Measurements from ENCODE around the gene PCDH9. TPM values are rescaled to one million over a fixed set of nuclear protein-coding genes. Genes with fewer than 3 reads are reported as not detected.

Gene PCDH9
- total RNA-seq, 2 donors from 2014 or later, result 0.95 to 1.8 TPM

DNA sequence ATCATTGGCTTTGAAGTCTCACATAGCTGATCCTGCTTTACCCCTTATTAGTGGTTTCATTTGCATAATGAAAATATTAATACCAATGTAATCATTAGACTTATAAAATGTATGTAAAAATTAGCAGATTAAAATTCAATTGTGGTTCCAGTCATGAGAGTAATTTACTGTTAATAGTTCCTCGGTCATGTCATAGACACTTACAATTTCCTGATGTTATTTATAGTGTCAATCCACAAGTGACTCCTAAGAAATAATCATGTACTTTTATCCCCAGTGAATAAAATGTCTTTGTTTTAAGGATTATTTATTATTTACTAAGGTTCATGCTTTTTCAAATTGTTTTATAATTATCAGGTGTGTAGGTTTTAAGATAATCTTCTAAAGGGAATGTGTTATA is 138.5 kb downstream of the PCDH9 start:
- no peaks in the 10 kb centered on the region for H3K4me1 ChIP-seq (ENCODE audit: control insufficient read depth, insufficient read depth, low read length)
- no peaks in the 10 kb centered on the region for H3K36me3 ChIP-seq (ENCODE audit: control insufficient read depth, insufficient read depth, low read length)
- H3K27ac ChIP-seq (ENCODE audit: low read depth, low read length), result no peak overlapping the region
- Mint-ChIP-seq H3K27ac (no peak overlapping the region), H3K9me3 (no peaks in the 10 kb centered on the region), H3K36me3 (ENCODE audit: low read depth) (no peaks in the 10 kb centered on the region), H3K27me3 (ENCODE audit: insufficient read depth) (no peaks in the 10 kb centered on the region), H3K4me1 (peaks cover 3% of the 10 kb centered on the region), H3K4me3 (no peak overlapping the region)
- no peaks in the 10 kb centered on the region for H3K27me3 ChIP-seq (ENCODE audit: control insufficient read depth, insufficient read depth, low read length, poor library complexity, severe bottlenecking)
- H3K9me3 ChIP-seq (ENCODE audit: control insufficient read depth, low read length), result no peaks in the 10 kb centered on the region
- 100% methylated on average over 1 of the region's 1 CpG; no CpG with 5 or more reads in 1 of the 2 experiments for WGBS, 2 experiments (ENCODE audit: insufficient coverage in 1 of 2, insufficient read length in 1 of 2)
- TF ChIP-seq, protein P1, sequence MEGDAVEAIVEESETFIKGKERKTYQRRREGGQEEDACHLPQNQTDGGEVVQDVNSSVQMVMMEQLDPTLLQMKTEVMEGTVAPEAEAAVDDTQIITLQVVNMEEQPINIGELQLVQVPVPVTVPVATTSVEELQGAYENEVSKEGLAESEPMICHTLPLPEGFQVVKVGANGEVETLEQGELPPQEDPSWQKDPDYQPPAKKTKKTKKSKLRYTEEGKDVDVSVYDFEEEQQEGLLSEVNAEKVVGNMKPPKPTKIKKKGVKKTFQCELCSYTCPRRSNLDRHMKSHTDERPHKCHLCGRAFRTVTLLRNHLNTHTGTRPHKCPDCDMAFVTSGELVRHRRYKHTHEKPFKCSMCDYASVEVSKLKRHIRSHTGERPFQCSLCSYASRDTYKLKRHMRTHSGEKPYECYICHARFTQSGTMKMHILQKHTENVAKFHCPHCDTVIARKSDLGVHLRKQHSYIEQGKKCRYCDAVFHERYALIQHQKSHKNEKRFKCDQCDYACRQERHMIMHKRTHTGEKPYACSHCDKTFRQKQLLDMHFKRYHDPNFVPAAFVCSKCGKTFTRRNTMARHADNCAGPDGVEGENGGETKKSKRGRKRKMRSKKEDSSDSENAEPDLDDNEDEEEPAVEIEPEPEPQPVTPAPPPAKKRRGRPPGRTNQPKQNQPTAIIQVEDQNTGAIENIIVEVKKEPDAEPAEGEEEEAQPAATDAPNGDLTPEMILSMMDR (conservative IDR thresholded peaks at IDR 0.05), result no peak
- H3K9ac ChIP-seq (ENCODE audit: extremely low read depth, low read length, poor library complexity, severe bottlenecking), result no peak overlapping the region
- no peak overlapping the region for H3K4me3 ChIP-seq (ENCODE audit: low read length)
- DNase-seq, result no peak

DNA sequence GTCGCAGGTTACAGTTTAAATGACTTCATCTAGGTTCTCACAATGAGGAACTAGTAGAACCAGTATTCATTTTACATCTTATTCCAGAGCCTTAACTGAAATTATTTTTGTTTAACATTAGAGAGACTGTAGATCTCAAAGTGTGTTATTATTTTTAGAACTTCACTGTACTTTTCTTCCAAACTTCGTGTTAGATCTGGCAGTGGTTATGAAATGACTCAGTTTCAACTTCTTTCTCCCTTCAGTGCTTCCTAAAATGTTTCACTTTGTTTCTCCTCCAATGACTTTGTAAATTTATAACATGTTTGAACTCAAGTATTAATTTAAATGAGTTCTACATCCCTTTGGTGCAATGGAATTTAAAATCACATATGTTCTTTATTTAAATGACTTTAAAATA is 139.3 kb downstream of the PCDH9 start:
- no peak overlapping the region for H3K27ac ChIP-seq (ENCODE audit: low read depth, low read length)
- no peaks in the 10 kb centered on the region for H3K27me3 ChIP-seq (ENCODE audit: control insufficient read depth, insufficient read depth, low read length, poor library complexity, severe bottlenecking)
- no peak for DNase-seq
- H3K4me3 Mint-ChIP-seq, result no peak overlapping the region
- TF ChIP-seq, protein P1 (conservative IDR thresholded peaks at IDR 0.05), result no peak
- H3K9me3 Mint-ChIP-seq, result no peaks in the 10 kb centered on the region
- H3K4me1 Mint-ChIP-seq, result no peaks in the 10 kb centered on the region
- no peak overlapping the region for H3K4me3 ChIP-seq (ENCODE audit: low read length)
- H3K9ac ChIP-seq (ENCODE audit: extremely low read depth, low read length, poor library complexity, severe bottlenecking), result no peak overlapping the region
- H3K27me3 Mint-ChIP-seq (ENCODE audit: insufficient read depth), result no peaks in the 10 kb centered on the region
- H3K4me1 ChIP-seq (ENCODE audit: control insufficient read depth, insufficient read depth, low read length), result no peaks in the 10 kb centered on the region
- H3K9me3 ChIP-seq (ENCODE audit: control insufficient read depth, low read length), result no peaks in the 10 kb centered on the region
- H3K27ac Mint-ChIP-seq, result no peak overlapping the region
- H3K36me3 ChIP-seq (ENCODE audit: control insufficient read depth, insufficient read depth, low read length), result no peaks in the 10 kb centered on the region
- no peaks in the 10 kb centered on the region for H3K36me3 Mint-ChIP-seq (ENCODE audit: low read depth)
- WGBS, 2 experiments (ENCODE audit: insufficient coverage in 1 of 2, insufficient read length in 1 of 2), result 100% methylated on average over 1 to 2 of the region's 2 CpGs

DNA sequence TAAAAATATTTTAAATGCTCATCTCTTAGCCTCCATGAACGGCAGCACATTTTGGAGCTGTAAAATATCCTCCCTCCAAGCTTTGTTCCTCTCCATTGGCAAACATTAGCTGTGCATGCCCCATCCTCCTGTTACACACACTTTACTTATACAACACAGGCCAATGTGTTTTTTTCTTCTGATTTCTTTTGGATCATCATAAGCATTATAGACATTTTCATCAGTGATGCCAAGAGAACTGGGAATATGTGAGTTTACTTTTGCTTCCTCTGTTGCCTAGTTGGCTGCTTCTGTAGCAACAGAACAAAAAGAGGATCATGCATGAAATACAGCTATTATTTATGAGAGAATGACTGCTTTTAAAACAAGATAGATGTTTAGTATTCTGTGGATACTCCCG is 142.6 kb downstream of the PCDH9 start:
- no peak overlapping the region for H3K9ac ChIP-seq (ENCODE audit: extremely low read depth, low read length, poor library complexity, severe bottlenecking)
- H3K27ac Mint-ChIP-seq, result no peak overlapping the region
- no peak overlapping the region for H3K4me3 Mint-ChIP-seq
- no peaks in the 10 kb centered on the region for H3K9me3 Mint-ChIP-seq
- peaks cover 10% of the 10 kb centered on the region for H3K4me1 Mint-ChIP-seq
- DNase-seq, result no peak
- no peak overlapping the region for H3K27ac ChIP-seq (ENCODE audit: low read depth, low read length)
- TF ChIP-seq, protein P1 (conservative IDR thresholded peaks at IDR 0.05), result no peak
- no peaks in the 10 kb centered on the region for H3K9me3 ChIP-seq (ENCODE audit: control insufficient read depth, low read length)
- H3K27me3 ChIP-seq (ENCODE audit: control insufficient read depth, insufficient read depth, low read length, poor library complexity, severe bottlenecking), result no peaks in the 10 kb centered on the region
- 80 to 86% methylated on average over 2 of the region's 2 CpGs for WGBS, 2 experiments (ENCODE audit: insufficient coverage in 1 of 2, insufficient read length in 1 of 2)
- H3K27me3 Mint-ChIP-seq (ENCODE audit: insufficient read depth), result no peaks in the 10 kb centered on the region
- H3K4me1 ChIP-seq (ENCODE audit: control insufficient read depth, insufficient read depth, low read length), result peaks cover 11% of the 10 kb centered on the region
- H3K4me3 ChIP-seq (ENCODE audit: low read length), result no peak overlapping the region
- no peaks in the 10 kb centered on the region for H3K36me3 Mint-ChIP-seq (ENCODE audit: low read depth)
- H3K36me3 ChIP-seq (ENCODE audit: control insufficient read depth, insufficient read depth, low read length), result no peaks in the 10 kb centered on the region
